Endothelial cell of umbilical vein (primary cell): ENCODE measurements around the gene NLRP6. TPM values are rescaled to one million over a fixed set of nuclear protein-coding genes. Genes with fewer than 3 reads are reported as not detected.

Experiments
- BruUV-seq: library from RNA; stranded (reverse); fragments of 400-500 nt; replicated peaks from 2 replicates; lab custom pipeline; 2021; lab: Mats Ljungman, UMichigan
- CTCF ChIA-PET: fragments of 300-600, 350-600 bp; sonication (Branson Sonifier 250); formaldehyde crosslinking; loops from one replicate; lab custom pipeline; 2021; ENCODE audit warnings: antibody characterized with exemption, inconsistent platforms; lab: Charles Lee
- POLR2A ChIA-PET: fragments of 300-600, 350-600 bp; sonication (Branson Sonifier 250); formaldehyde crosslinking; loops from one replicate; lab custom pipeline; 2021; ENCODE audit warnings: antibody characterized with exemption, inconsistent platforms; lab: Charles Lee
- DNase-seq: peaks from one replicate; pipeline ENCODE4 v3.0.0-alpha.2; 2011; ENCODE audit warnings: low read depth, low spot score
- FAIRE-seq: peaks from 2 replicates; lab custom pipeline; 2011; peaks lifted over from hg19 to GRCh38; lab: Jason Lieb, UNC
- H2AFZ ChIP-seq: 2 replicates; pipeline ENCODE4 v1.6.0; 2012; ENCODE audit warnings: low read depth, low read length, control low read depth, inconsistent platforms
- H3K27ac ChIP-seq: 2 replicates; pipeline ENCODE4 v1.5.1; 2011; ENCODE audit warnings: low read depth, mild to moderate bottlenecking, control low read depth, low read length, moderate library complexity; ENCODE audit not compliant: insufficient read depth
- H3K27me3 ChIP-seq, 2 experiments: 2 replicates each; pipeline versions ENCODE4 v1.6.0 to v1.6.1; 2011; ENCODE audit warnings: low read length in 2 of 2, mixed read lengths in 1 of 2; ENCODE audit not compliant: control insufficient read depth in 2 of 2, insufficient read depth in 2 of 2
- H3K36me3 ChIP-seq, 2 experiments: 2 replicates in 1 of 2; 3 replicates in 1 of 2; pipeline ENCODE4 v1.5.1; 2011; ENCODE audit warnings: low read length in 2 of 2, mild to moderate bottlenecking in 1 of 2, moderate library complexity in 1 of 2; ENCODE audit not compliant: control insufficient read depth in 2 of 2, insufficient read depth in 2 of 2; ENCODE audit errors: extremely low read depth in 1 of 2
- H3K4me1 ChIP-seq: 3 replicates; pipeline ENCODE4 v1.5.1; 2011; ENCODE audit warnings: mild to moderate bottlenecking, low read length; ENCODE audit not compliant: control insufficient read depth, insufficient read depth; ENCODE audit errors: extremely low read depth
- H3K4me2 ChIP-seq: 2 replicates; pipeline ENCODE4 v1.6.1; 2011; ENCODE audit warnings: low read length, control low read depth, mixed read lengths; ENCODE audit not compliant: insufficient read depth
- H3K4me3 ChIP-seq, 3 experiments: fragments of 200-600 bp in 1 of 3; sonication (generic), shearing (Covaris generic) in 1 of 3; replicated peaks in 1 of 3; 2 replicates each; pipeline ENCODE4 v1.5.1; 2011 to 2016; ENCODE audit warnings: control low read depth in 3 of 3, low read length in 3 of 3, mild to moderate bottlenecking in 2 of 3, inconsistent platforms in 1 of 3, low read depth in 1 of 3, moderate library complexity in 1 of 3; ENCODE audit not compliant: insufficient read depth in 1 of 3
- H3K79me2 ChIP-seq: 2 replicates; pipeline ENCODE4 v1.6.0; 2012; ENCODE audit warnings: low read length, inconsistent platforms; ENCODE audit not compliant: control insufficient read depth, insufficient read depth
- H3K9ac ChIP-seq: replicated peaks from 2 replicates; pipeline ENCODE3; 2011; ENCODE audit warnings: low read length, control low read depth; ENCODE audit not compliant: insufficient read depth; ENCODE audit errors: extremely low read depth
- H3K9me1 ChIP-seq: replicated peaks from 3 replicates; pipeline ENCODE4 v1.6.0; 2011; ENCODE audit warnings: mild to moderate bottlenecking, low read length; ENCODE audit not compliant: control insufficient read depth, insufficient read depth; ENCODE audit errors: extremely low read depth
- H3K9me3 ChIP-seq: replicated peaks from 2 replicates; pipeline ENCODE4 v1.5.1; 2012; ENCODE audit warnings: low read length, inconsistent platforms; ENCODE audit not compliant: control insufficient read depth, insufficient read depth
- H4K20me1 ChIP-seq: replicated peaks from 2 replicates; pipeline ENCODE3; 2011; ENCODE audit warnings: mild to moderate bottlenecking, low read length; ENCODE audit not compliant: control insufficient read depth, insufficient read depth; ENCODE audit errors: extremely low read depth
- EZH2 ChIP-seq: IDR thresholded peaks from 2 replicates; pipeline ENCODE4 v1.6.1; 2012; ENCODE audit warnings: borderline replicate concordance, low read depth, mild to moderate bottlenecking, moderate library complexity, low read length, inconsistent platforms; ENCODE audit not compliant: severe bottlenecking
- FOS ChIP-seq: IDR thresholded peaks from 2 replicates; pipeline ENCODE4 v1.6.1; 2011; ENCODE audit warnings: mild to moderate bottlenecking, low read length, moderate library complexity, borderline replicate concordance; ENCODE audit not compliant: insufficient read depth
- GATA2 ChIP-seq: IDR thresholded peaks from 2 replicates; pipeline ENCODE4 v1.7.0; 2011; ENCODE audit warnings: low read depth, mild to moderate bottlenecking, moderate library complexity, mixed read lengths, low read length; ENCODE audit not compliant: insufficient read length, insufficient read depth
- JUN ChIP-seq: IDR thresholded peaks from 2 replicates; pipeline ENCODE4 v1.6.1; 2011; ENCODE audit warnings: borderline replicate concordance, low read depth; ENCODE audit not compliant: insufficient read length, insufficient read depth
- MYC ChIP-seq: IDR thresholded peaks from one replicate; pipeline ENCODE4 v1.6.1; 2011; ENCODE audit warnings: mild to moderate bottlenecking, low read depth, low read length
- POLR2A ChIP-seq: IDR thresholded peaks from 2 replicates; pipeline ENCODE4 v1.6.1; 2012; ENCODE audit warnings: low read depth, mild to moderate bottlenecking, control low read depth, low read length
- POLR2AphosphoS5 ChIP-seq: IDR thresholded peaks from 2 replicates; pipeline ENCODE4 v1.6.1; 2012; ENCODE audit warnings: low read depth, mild to moderate bottlenecking, control low read depth, low read length, moderate library complexity; ENCODE audit not compliant: insufficient read depth
- dilution Hi-C: fragments of 300-500 bp; cut with MboI; formaldehyde crosslinking; loops from one replicate; pipeline ENCODE4 v1.15.0; 2019; ENCODE audit warnings: low sequenced_read_pairs; ENCODE audit not compliant: extremely low pct_ligation_motif_present
- intact Hi-C: fragments of 100-400 bp; cut with micrococcal nuclease; formaldehyde crosslinking; loops from one replicate; pipeline ENCODE4 v1.10.0; 2022
- polyA plus RNA-seq, 4 experiments: library from polyadenylated mRNA; depleted of rRNA in 3 of 4; stranded (reverse) in 3 of 4; unstranded in 1 of 4; fragments of >200 nt; gene quantifications; 2 replicates each; pipeline versions ENCODE4 v1.2.1 to v1.2.3, GENCODE V29; 2011 to 2012; ENCODE audit warnings: missing spikeins in 1 of 4
- total RNA-seq: library from RNA; stranded (reverse); gene quantifications from 2 replicates; pipeline ENCODE4 v1.2.3, GENCODE V29; 2021
- TF ChIP-seq, protein P1 (sequence below): IDR thresholded peaks from 2 replicates; pipeline ENCODE4 v1.6.1; 2011; ENCODE audit not compliant: insufficient read depth, insufficient read length
- TF ChIP-seq, protein P2 (sequence below), 2 donors: IDR thresholded peaks; 1 replicate in 1 of 2; 2 replicates in 1 of 2; pipeline ENCODE4 v1.5.1; 2011; ENCODE audit warnings: low read length in 2 of 2, mild to moderate bottlenecking in 2 of 2, moderate library complexity in 2 of 2, control low read depth in 1 of 2, inconsistent platforms in 1 of 2, low read depth in 1 of 2; ENCODE audit not compliant: insufficient read depth in 1 of 2; ENCODE audit errors: extremely low read depth in 1 of 2

The NLRP6 gene
- total and polyA plus RNA-seq, 2 donors (not counting 3 experiments of a cell fraction or from before 2014, with no cell fraction given): not detected

DNA sequence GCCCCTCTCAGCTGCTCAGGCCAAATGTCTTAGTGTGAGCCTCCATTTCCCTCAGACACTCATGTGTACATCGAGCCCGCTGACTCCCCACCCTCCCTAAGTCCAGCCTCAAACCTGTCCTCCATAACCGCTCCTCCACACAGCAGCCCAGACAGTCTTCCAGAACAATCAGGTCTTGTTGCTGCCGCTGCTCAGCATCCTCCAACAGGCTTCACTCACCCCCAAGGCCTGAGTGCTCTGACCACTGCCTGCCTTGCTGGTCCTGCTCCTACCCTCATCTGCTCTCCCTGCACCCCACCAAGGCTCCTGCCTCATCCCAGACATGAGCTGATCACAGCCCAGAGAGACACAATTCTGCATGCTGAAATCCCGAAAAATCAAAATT, 24.3 kb upstream of the NLRP6 start:
- H3K9me1 ChIP-seq: no peaks in the 10 kb centered on the region
- POLR2A ChIA-PET: no interaction called here

More for the DNA sequence above, 24.3 kb upstream of the NLRP6 start:
- Histone ChIP-seq H3K4me2 (no peak overlapping the region), H3K9ac (no peak overlapping the region), H2AFZ (no peak overlapping the region), H3K36me3 (peaks cover 14 to 30% of the 10 kb centered on the region in 2 experiments), H3K4me1 (no peaks in the 10 kb centered on the region), H3K27ac (no peak overlapping the region), H3K79me2 (no peaks in the 10 kb centered on the region), H3K4me3 (no peak overlapping the region), H4K20me1 (no peaks in the 10 kb centered on the region), H3K9me3 (no peaks in the 10 kb centered on the region), H3K27me3 (no peaks in the 10 kb centered on the region)
- intact Hi-C loops (loop anchor here (5.0 kb wide), 1 partner anchor 193 kb away; no protein-coding TSS in a partner anchor), dilution Hi-C loops (no loop called here)
- no peak for DNase-seq
- no peak for FAIRE-seq
- no peak for TF ChIP-seq MYC
- no peak for TF ChIP-seq JUN
- no peak for TF ChIP-seq FOS
- TF ChIP-seq POLR2A: no peak
- TF ChIP-seq POLR2AphosphoS5: no peak
- TF ChIP-seq, protein P1, sequence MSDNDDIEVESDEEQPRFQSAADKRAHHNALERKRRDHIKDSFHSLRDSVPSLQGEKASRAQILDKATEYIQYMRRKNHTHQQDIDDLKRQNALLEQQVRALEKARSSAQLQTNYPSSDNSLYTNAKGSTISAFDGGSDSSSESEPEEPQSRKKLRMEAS: no peak
- TF ChIP-seq EZH2: no peak
- TF ChIP-seq GATA2: no peak
- TF ChIP-seq, protein P2, sequence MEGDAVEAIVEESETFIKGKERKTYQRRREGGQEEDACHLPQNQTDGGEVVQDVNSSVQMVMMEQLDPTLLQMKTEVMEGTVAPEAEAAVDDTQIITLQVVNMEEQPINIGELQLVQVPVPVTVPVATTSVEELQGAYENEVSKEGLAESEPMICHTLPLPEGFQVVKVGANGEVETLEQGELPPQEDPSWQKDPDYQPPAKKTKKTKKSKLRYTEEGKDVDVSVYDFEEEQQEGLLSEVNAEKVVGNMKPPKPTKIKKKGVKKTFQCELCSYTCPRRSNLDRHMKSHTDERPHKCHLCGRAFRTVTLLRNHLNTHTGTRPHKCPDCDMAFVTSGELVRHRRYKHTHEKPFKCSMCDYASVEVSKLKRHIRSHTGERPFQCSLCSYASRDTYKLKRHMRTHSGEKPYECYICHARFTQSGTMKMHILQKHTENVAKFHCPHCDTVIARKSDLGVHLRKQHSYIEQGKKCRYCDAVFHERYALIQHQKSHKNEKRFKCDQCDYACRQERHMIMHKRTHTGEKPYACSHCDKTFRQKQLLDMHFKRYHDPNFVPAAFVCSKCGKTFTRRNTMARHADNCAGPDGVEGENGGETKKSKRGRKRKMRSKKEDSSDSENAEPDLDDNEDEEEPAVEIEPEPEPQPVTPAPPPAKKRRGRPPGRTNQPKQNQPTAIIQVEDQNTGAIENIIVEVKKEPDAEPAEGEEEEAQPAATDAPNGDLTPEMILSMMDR (IDR thresholded peaks at IDR 0.05; ENCODE audit: extremely low read depth in 1 of 2, insufficient read depth in 1 of 2, low read depth in 1 of 2, low read length in 2 of 2): no peak
- CTCF ChIA-PET: no interaction called here
- no TSS peak for BruUV-seq
